Muscle layer of colon (tissue), 2 donors: ENCODE data around the gene GIMAP6.
"Not testable (repeated sequence)": the region's sequence is repeated elsewhere in the genome, so short reads cannot be mapped to it uniquely, and the experiment has no call there.

ENCODE experiments used
- H3K27ac ChIP-seq: one replicate; pipeline ENCODE4 v1.7.0; 2013; ENCODE audit warnings: low read depth, mild to moderate bottlenecking, low read length, moderate library complexity
- H3K27me3 ChIP-seq, 2 donors: one replicate each; pipeline ENCODE4 v1.7.0; 2013; ENCODE audit warnings: low read length in 2 of 2, mild to moderate bottlenecking in 2 of 2; ENCODE audit not compliant: insufficient read depth in 2 of 2, control insufficient read depth in 1 of 2
- H3K36me3 ChIP-seq: one replicate; pipeline ENCODE4 v1.7.0; 2013; ENCODE audit warnings: mild to moderate bottlenecking, low read length; ENCODE audit not compliant: insufficient read depth
- H3K4me1 ChIP-seq: one replicate; pipeline ENCODE4 v1.7.0; 2013; ENCODE audit warnings: mild to moderate bottlenecking, low read length; ENCODE audit not compliant: insufficient read depth
- H3K4me3 ChIP-seq, 2 donors: one replicate each; pipeline ENCODE4 v1.7.0; 2013; ENCODE audit warnings: low read length in 2 of 2, low read depth in 1 of 2, mild to moderate bottlenecking in 1 of 2, moderate library complexity in 1 of 2
- H3K9ac ChIP-seq: one replicate; pipeline ENCODE4 v1.7.0; 2013; ENCODE audit warnings: low read length
- H3K9me3 ChIP-seq: one replicate; pipeline ENCODE4 v1.7.0; 2013; ENCODE audit warnings: mild to moderate bottlenecking, low read length
- donor health status: abdominal sarcoma.
- donor health status: Adenocarcinoma of cecum.

The GIMAP6 gene

DNA sequence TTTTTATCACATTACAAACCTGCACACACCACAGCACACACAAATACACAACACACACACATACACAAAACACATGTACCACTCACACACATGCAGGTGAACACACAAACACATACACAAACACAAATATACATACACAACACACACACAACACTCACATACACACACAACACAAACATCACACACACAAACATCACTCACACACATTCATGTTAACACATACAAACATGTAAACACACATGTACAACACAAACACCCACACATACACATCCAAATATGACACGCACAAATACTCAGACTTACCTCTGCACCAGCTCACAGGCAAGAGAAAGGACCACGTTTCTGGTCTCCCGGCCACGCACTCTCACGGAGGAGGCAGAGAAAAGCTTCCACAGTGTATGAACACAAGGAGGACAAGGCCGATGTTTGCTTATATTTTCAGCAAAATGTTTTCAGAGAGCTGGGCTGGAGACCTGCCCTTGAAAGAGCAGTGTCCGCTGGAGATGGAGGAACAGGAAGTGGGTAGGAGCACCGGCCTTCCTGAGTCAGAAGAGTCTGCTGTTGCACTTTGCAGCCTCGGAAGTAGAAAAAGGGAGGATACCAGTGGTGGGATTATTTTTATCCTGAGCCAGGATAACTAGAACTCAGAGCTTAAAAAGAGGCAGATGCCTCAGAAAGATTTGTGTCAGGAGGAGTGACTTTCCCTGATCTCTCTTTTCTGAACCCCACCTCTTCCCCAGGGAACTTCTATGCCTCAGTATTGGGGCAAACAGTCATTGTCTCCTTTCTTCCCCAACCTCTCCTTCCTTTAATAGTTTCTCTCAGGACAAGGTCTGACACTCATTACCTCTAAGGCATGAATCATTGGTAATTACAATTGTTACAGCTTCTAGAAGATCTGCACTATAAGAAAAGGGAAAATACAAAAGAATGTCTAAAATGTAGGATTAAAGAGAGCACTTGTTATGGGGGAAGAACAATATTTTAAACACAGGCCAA, at the start of gene GIMAP6:
Gene GIMAP6 (minus strand): TSS at position 520 of the 999 bp plus-strand sequence. CDS start 2,243 bp downstream, outside the sequence.
- no peaks in the 10 kb centered on the region for H3K9me3 ChIP-seq
- peak within 1 kb of the TSS; percentile 52 for H3K27ac ChIP-seq
- peak within 1 kb of the TSS in 1 of 2 donors; percentile 32 for H3K4me3 ChIP-seq
- H3K4me1 ChIP-seq, result no peaks in the 10 kb centered on the region
- no peaks in the 10 kb centered on the region for H3K27me3 ChIP-seq
- H3K9ac ChIP-seq, result no peak within 1 kb of the TSS
- no peaks in the 10 kb centered on the region for H3K36me3 ChIP-seq

DNA sequence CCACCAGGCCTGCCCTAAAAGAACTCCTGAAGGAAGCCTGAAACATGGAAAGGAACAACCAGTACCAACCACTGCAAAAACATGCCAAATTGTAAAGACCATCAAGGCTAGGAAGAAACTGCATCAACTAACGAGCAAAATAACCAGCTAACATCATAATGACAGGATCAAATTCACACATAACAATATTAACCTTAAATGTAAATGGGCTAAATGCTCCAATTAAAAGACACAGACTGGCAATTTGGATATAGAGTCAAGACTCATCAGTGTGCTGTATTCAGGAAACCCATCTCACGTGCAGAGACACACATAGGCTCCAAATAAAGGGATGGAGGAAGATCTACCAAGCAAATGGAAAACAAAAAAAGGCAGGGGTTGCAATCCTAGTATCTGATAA, 48.2 kb upstream of the GIMAP6 start:
- not testable (repeated sequence) for H3K9me3 ChIP-seq, H3K27ac ChIP-seq, H3K4me1 ChIP-seq, H3K4me3 ChIP-seq, H3K36me3 ChIP-seq, H3K9ac ChIP-seq, H3K27me3 ChIP-seq

DNA sequence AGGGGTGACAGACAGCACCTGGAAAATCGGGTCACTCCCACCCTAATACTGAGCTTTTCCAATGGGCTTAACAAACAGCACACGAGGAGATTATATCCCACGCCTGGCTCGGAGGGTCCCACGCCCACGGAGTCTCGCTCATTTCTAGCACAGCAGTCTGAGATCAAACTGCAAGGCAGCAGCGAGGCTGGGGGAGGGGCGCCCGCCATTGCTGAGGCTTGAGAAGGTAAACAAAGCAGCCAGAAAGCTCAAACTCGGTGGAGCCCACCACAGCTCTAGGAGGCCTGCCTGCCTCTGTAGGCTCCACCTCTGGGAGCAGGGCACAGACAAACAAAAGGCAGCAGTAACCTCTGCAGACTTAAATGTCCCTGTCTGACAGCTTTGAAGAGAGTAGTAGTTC, 46.4 kb upstream of the GIMAP6 start:
- H3K4me1 ChIP-seq, H3K27me3 ChIP-seq, H3K36me3 ChIP-seq, H3K9me3 ChIP-seq, H3K4me3 ChIP-seq, H3K27ac ChIP-seq, H3K9ac ChIP-seq: not testable (repeated sequence)

DNA sequence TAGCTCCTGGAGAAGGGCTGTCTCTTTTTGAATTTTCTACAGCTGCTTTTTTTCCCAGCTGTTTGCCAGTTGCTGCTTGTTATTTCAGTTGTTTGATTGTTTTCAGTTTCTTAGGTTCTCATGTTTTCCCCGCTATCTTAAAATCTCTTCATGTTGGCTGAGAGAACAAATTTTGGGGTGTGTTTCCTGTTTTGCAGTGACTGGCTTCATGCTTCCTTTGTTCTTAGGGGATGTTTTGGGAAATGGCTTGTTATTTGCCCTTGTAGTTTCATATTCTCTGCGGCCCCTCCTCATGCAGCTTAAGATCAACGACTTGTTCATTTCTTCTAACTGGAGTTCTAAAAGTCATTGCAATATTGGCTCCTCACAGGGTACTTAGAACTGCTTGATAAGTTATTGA, 44.7 kb upstream of the GIMAP6 start:
- H3K9me3 ChIP-seq, H3K9ac ChIP-seq, H3K27me3 ChIP-seq, H3K36me3 ChIP-seq, H3K4me1 ChIP-seq, H3K27ac ChIP-seq, H3K4me3 ChIP-seq: not testable (repeated sequence)

DNA sequence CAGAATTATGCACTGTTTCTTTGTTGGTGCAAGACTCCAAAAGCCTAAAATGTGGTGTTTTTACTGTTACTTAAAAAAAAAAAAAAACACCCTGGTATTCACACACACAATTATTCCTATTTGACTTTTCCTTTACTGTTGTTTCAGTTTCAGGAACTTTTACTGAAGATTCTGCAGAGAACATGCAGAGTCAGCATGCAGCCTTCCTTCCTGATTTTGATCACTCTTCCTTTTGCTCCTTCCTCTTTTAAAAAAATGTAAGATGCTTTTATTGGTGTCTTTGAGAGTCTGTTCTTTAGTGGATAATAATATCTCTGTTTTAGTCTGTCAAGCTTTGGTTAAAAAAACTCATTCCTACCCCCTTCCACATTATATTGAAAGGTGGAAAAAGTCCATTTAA, 44.1 kb upstream of the GIMAP6 start:
- not testable (repeated sequence) for H3K4me3 ChIP-seq, H3K27me3 ChIP-seq, H3K9ac ChIP-seq, H3K9me3 ChIP-seq, H3K27ac ChIP-seq, H3K4me1 ChIP-seq, H3K36me3 ChIP-seq

DNA sequence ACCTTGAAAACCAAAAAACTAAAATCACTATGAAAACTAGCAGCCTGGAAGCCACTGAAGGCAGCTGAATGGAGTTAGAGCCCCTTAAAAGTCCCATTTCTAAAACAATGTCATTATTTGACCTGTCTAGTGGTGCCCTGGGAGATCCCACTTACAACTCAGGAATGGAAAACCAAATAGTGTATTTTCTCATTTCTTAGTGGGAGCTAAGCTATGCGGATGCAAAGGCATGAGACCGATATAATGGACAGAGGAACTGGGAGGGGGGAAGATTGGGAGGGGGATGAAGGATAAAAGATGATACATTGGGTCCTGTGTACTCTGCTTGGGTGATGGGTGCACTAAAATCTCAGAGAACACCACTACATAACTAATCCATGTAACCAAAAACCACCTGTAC, 43.5 kb upstream of the GIMAP6 start:
- Histone ChIP-seq H3K4me1 (no peaks in the 10 kb centered on the region), H3K27me3 (no peaks in the 10 kb centered on the region), H3K9ac (no peak overlapping the region), H3K4me3 (no peak overlapping the region), H3K9me3 (no peaks in the 10 kb centered on the region), H3K36me3 (no peaks in the 10 kb centered on the region), H3K27ac (no peak overlapping the region)

DNA sequence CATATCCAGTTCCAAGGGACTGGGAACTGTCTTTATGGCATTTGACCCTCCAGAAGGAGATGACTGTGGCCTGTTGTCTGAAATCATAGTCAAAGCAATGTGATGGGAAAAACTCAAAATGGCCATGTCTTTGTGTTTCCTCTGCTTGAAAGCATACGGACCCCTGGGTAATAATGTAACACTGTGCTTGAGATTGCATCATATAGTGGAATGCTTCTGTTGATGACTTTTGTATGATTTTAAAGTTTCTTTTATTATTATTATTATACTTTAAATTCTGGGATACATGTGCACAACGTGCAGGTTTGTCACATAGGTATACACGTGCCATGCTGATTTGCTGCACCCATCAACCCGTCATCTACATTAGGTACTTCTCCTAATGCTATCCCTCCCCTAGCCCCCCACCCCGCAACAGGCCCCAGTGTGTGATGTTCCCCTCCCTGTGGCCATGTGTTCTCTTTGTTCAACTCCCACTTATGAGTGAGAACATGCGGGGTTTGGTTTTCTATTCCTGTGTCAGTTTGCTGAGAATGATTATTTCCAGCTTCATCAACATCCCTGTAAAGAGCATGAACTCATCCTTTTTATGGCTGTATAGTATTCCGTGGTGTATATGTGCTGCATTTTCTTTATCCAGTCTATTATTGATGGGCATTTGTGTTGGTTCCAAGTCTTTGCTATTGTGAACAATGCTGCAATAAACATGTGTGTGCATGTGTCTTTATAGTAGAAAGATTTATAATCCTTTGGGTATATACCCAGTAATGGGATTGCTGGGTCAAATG, 39.8 kb upstream of the GIMAP6 start:
- not testable (repeated sequence) for H3K9ac ChIP-seq, H3K27me3 ChIP-seq, H3K9me3 ChIP-seq, H3K36me3 ChIP-seq, H3K27ac ChIP-seq, H3K4me3 ChIP-seq, H3K4me1 ChIP-seq

DNA sequence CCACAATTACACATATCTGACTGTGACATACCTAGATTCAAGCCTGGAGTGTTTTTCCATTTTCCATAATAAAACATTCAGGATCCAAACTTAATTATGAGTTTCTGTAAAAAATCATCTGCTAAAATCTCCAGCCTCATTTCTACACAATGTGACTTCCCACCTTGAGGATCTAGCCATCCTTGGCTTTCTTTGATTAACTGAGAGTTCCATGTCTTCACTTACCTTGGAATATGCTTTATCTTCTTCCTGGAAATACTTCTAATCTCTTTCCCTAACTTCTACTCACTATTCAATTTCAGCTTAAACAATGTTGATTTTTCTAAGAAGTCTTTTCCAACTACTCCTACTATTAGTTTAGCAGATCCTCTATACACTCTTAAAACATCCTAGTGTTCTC, 36.8 kb upstream of the GIMAP6 start:
- Histone ChIP-seq H3K4me3 (no peak overlapping the region), H3K9me3 (no peaks in the 10 kb centered on the region), H3K36me3 (no peaks in the 10 kb centered on the region), H3K9ac (no peak overlapping the region), H3K27ac (no peak overlapping the region), H3K27me3 (no peaks in the 10 kb centered on the region), H3K4me1 (no peaks in the 10 kb centered on the region)

DNA sequence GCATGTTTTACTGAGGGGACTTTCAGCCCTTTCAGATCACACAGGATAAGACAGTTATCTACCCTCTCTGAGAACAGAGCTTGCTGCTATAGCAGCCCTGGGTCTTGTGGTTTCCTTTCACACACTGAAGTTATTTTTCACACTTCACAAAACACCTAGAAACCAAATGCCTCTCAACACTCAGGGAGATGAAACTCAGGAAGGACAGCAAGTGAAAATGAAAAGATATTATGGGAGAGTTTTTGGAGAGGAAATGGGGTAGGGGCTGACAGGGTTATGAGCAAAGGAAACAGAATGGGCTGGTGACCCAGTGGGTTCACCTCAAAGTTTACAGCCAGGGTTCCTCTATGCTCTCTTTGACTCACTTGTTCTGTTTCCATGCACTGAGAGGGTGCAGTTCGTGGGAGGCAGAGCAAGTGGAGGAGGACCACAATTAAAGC, 36.3 kb upstream of the GIMAP6 start:
- Histone ChIP-seq H3K27me3 (no peaks in the 10 kb centered on the region), H3K27ac (no peak overlapping the region), H3K36me3 (no peaks in the 10 kb centered on the region), H3K9me3 (no peaks in the 10 kb centered on the region), H3K9ac (no peak overlapping the region), H3K4me1 (no peaks in the 10 kb centered on the region), H3K4me3 (no peak overlapping the region)

DNA sequence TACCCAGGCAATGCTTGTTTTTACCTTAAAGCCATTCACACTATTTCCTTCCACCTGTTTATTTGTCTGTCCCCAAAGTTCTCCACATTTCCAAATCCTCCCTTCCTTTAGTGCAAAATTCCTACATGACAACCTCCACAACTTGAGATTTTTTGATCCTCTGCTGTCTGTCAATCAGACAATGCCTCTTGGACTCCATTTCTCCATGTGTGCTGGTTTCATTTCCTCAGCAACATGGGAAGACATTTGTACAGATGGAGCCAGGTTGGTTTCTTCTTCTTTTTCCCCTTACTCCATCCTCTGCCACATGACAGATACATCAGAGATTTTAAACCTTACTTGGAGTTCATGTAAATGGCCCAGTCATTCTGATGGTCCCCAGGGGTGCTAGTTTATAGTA, 34.2 kb upstream of the GIMAP6 start:
- Histone ChIP-seq H3K9me3 (no peaks in the 10 kb centered on the region), H3K4me1 (no peaks in the 10 kb centered on the region), H3K27me3 (no peaks in the 10 kb centered on the region), H3K27ac (no peak overlapping the region), H3K4me3 (no peak overlapping the region), H3K36me3 (no peaks in the 10 kb centered on the region), H3K9ac (no peak overlapping the region)

DNA sequence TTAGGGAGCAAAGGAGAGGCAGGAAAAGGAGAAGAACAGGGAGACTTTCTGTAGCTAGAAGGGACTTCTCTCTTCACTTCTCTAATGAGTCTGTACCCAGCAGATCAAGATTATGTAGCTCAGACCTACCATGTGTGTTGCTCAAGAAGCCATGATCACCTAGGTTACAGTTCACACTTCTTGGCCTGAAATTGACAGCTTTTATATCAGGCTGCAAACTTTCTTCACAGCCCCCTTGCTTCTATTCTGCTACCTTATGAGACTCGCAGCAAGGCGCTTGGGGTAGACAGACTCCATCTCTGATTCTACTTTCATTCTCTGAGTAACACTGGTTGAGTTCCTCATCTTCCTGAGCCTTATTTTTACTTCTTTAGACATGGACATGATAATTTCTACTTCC, 33.7 kb upstream of the GIMAP6 start:
- Histone ChIP-seq H3K9me3 (no peaks in the 10 kb centered on the region), H3K27ac (no peak overlapping the region), H3K4me3 (no peak overlapping the region), H3K27me3 (no peaks in the 10 kb centered on the region), H3K36me3 (no peaks in the 10 kb centered on the region), H3K9ac (no peak overlapping the region), H3K4me1 (no peaks in the 10 kb centered on the region)
